Right lung (tissue), 10 donors: ENCODE results near the gene H19. TPM values are rescaled to one million over a fixed set of nuclear protein-coding genes. Genes with fewer than 3 reads are reported as not detected.

ENCODE experiments used
- DNase-seq, 2 donors: peaks; one replicate each; pipeline ENCODE4 v3.0.0-alpha.2; 2013
- long read RNA-seq, 8 donors: transcript quantifications; one replicate each; lab custom pipeline, GENCODE V29; 2026
- polyA plus RNA-seq, 5 donors: library from polyadenylated mRNA; unstranded; fragments of 120-200 nt; gene quantifications; one replicate each; pipeline versions ENCODE4 v1.2.1 to v1.2.3, GENCODE V29; 2013; ENCODE audit warnings: inconsistent platforms in 1 of 5, low replicate concordance in 1 of 5; ENCODE audit not compliant: insufficient read length in 5 of 5, insufficient read depth in 1 of 5

Gene H19
- polyA plus RNA-seq = 1,000 to 10,000 TPM in 2 of 5 donors, 100 to 1,000 TPM in 3; 610 to 1,942 (median 947) TPM
- long read RNA-seq, donor 1, transcript H19-207 (3 exons, 489 nt) = minor isoform, 121 of 1,114 reads
- long read RNA-seq, donor 1, transcript H19-211 (4 exons, 592 nt) = minor isoform, 30 of 1,114 reads
- long read RNA-seq, donor 1, transcript H19-201 (4 exons, 1,771 nt) = minor isoform, 143 of 1,114 reads
- long read RNA-seq, donor 1, transcript H19-203 (5 exons, 2,348 nt) = major isoform, 145 of 1,114 reads
- long read RNA-seq, donor 1, partial matches to known transcripts = 596 of 1,114 reads
- long read RNA-seq, donor 1, other reads (novel, unspliced or antisense) = 50 of 1,114 reads
- long read RNA-seq, donor 2, transcript H19-207 (3 exons, 489 nt) = minor isoform, 20 of 149 reads
- long read RNA-seq, donor 2, transcript H19-203 (5 exons, 2,348 nt) = major isoform, 51 of 149 reads
- long read RNA-seq, donor 2, transcript H19-201 (4 exons, 1,771 nt) = minor isoform, 19 of 149 reads
- long read RNA-seq, donor 2, partial matches to known transcripts = 39 of 149 reads
- long read RNA-seq, donor 2, other reads (novel, unspliced or antisense) = 15 of 149 reads
- long read RNA-seq, donor 3, transcript H19-201 (4 exons, 1,771 nt) = minor isoform, 66 of 381 reads
- long read RNA-seq, donor 3, transcript H19-211 (4 exons, 592 nt) = minor isoform, 10 of 381 reads
- long read RNA-seq, donor 3, transcript H19-203 (5 exons, 2,348 nt) = major isoform, 82 of 381 reads
- long read RNA-seq, donor 3, transcript H19-207 (3 exons, 489 nt) = minor isoform, 49 of 381 reads
- long read RNA-seq, donor 3, partial matches to known transcripts = 150 of 381 reads
- long read RNA-seq, donor 3, other reads (novel, unspliced or antisense) = 11 of 381 reads
- long read RNA-seq, donor 4, transcript H19-207 (3 exons, 489 nt) = minor isoform, 53 of 550 reads
- long read RNA-seq, donor 4, transcript H19-203 (5 exons, 2,348 nt) = minor isoform, 79 of 550 reads
- long read RNA-seq, donor 4, transcript H19-201 (4 exons, 1,771 nt) = major isoform, 128 of 550 reads
- long read RNA-seq, donor 4, transcript H19-211 (4 exons, 592 nt) = minor isoform, 13 of 550 reads
- long read RNA-seq, donor 4, partial matches to known transcripts = 240 of 550 reads
- long read RNA-seq, donor 4, other reads (novel, unspliced or antisense) = 26 of 550 reads
- long read RNA-seq, donor 5, transcript H19-211 (4 exons, 592 nt) = minor isoform, 27 of 459 reads
- long read RNA-seq, donor 5, transcript H19-201 (4 exons, 1,771 nt) = major isoform, 119 of 459 reads
- long read RNA-seq, donor 5, transcript H19-207 (3 exons, 489 nt) = minor isoform, 39 of 459 reads
- long read RNA-seq, donor 5, transcript H19-203 (5 exons, 2,348 nt) = minor isoform, 95 of 459 reads
- long read RNA-seq, donor 5, partial matches to known transcripts = 167 of 459 reads
- long read RNA-seq, donor 5, other reads (novel, unspliced or antisense) = 0 of 459 reads
- long read RNA-seq, donor 6, transcript H19-207 (3 exons, 489 nt) = minor isoform, 62 of 750 reads
- long read RNA-seq, donor 6, transcript H19-201 (4 exons, 1,771 nt) = minor isoform, 140 of 750 reads
- long read RNA-seq, donor 6, transcript H19-203 (5 exons, 2,348 nt) = major isoform, 151 of 750 reads
- long read RNA-seq, donor 6, transcript H19-211 (4 exons, 592 nt) = minor isoform, 25 of 750 reads
- long read RNA-seq, donor 6, partial matches to known transcripts = 285 of 750 reads
- long read RNA-seq, donor 6, other reads (novel, unspliced or antisense) = 65 of 750 reads
- long read RNA-seq, donor 7, transcript H19-201 (4 exons, 1,771 nt) = minor isoform, 85 of 379 reads
- long read RNA-seq, donor 7, transcript H19-211 (4 exons, 592 nt) = minor isoform, 11 of 379 reads
- long read RNA-seq, donor 7, transcript H19-207 (3 exons, 489 nt) = minor isoform, 15 of 379 reads
- long read RNA-seq, donor 7, transcript H19-203 (5 exons, 2,348 nt) = major isoform, 96 of 379 reads
- long read RNA-seq, donor 7, partial matches to known transcripts = 112 of 379 reads
- long read RNA-seq, donor 7, other reads (novel, unspliced or antisense) = 53 of 379 reads
- long read RNA-seq, donor 8, transcript H19-201 (4 exons, 1,771 nt) = major isoform, 31 of 187 reads
- long read RNA-seq, donor 8, transcript H19-207 (3 exons, 489 nt) = minor isoform, 30 of 187 reads
- long read RNA-seq, donor 8, transcript H19-211 (4 exons, 592 nt) = minor isoform, 6 of 187 reads
- long read RNA-seq, donor 8, transcript H19-203 (5 exons, 2,348 nt) = minor isoform, 27 of 187 reads
- long read RNA-seq, donor 8, partial matches to known transcripts = 80 of 187 reads
- long read RNA-seq, donor 8, other reads (novel, unspliced or antisense) = 7 of 187 reads

- DNase-seq = no peak
Measured at GRCh38 chr11:1997755-1998154, at the start of gene H19. Gene H19, minus strand, starts transcription at chr11:1997842.

GRCh38 chr11:2041963-2042362, 44.3 kb upstream of the H19 start:
- no peak for DNase-seq

GRCh38 chr11:2041153-2041552, 43.5 kb upstream of the H19 start:
- DNase-seq = no peak

- no peak for DNase-seq
Measured at GRCh38 chr11:2039198-2039759, 41.6 kb upstream of the H19 start.

- no peak for DNase-seq
Measured at GRCh38 chr11:2036863-2037486, 39.3 kb upstream of the H19 start.

- DNase-seq = no peak
Measured at GRCh38 chr11:2035382-2035781, 37.7 kb upstream of the H19 start.

- no peak for DNase-seq
Measured at GRCh38 chr11:2031058-2031457, 33.4 kb upstream of the H19 start.

GRCh38 chr11:2027708-2028107, 30.1 kb upstream of the H19 start:
- no peak for DNase-seq

- no peak for DNase-seq
Measured at GRCh38 chr11:2015025-2015424, 17.4 kb upstream of the H19 start.

- DNase-seq = no peak
Measured at GRCh38 chr11:2012440-2012839, 14.8 kb upstream of the H19 start.

GRCh38 chr11:2004466-2004865, 6.8 kb upstream of the H19 start:
- DNase-seq = no peak

GRCh38 chr11:2002807-2003206, 5.2 kb upstream of the H19 start:
- DNase-seq = no peak

GRCh38 chr11:2002042-2002776, 4.6 kb upstream of the H19 start:
- DNase-seq = no peak

GRCh38 chr11:1998861-1999260, 1.2 kb upstream of the H19 start:
- no peak for DNase-seq

GRCh38 chr11:1998290-1998689, 648 bp upstream of the H19 start:
- DNase-seq = no peak

GRCh38 chr11:1994121-1994520, 3.5 kb downstream of the H19 start:
- no peak for DNase-seq

- DNase-seq = no peak
Measured at GRCh38 chr11:1992111-1992510, 5.5 kb downstream of the H19 start.
